Skin of body (tissue), 2 donors: ENCODE measurements around the gene ABCA13. TPM values are rescaled to one million over a fixed set of nuclear protein-coding genes. Genes with fewer than 3 reads are reported as not detected.

ENCODE experiments used
- DNase-seq: peaks from one replicate; lab custom pipeline; 2025; lab: John Stamatoyannopoulos, UW
- total RNA-seq: library from RNA; depleted of rRNA; stranded (reverse); fragments of >200 nt; gene quantifications from one replicate; pipeline ENCODE4 v1.2.3, GENCODE V29; 2014

The ABCA13 gene
- total RNA-seq, 1 donor from 2014 or later = 5.6 TPM

GRCh38 chr7:48225101-48225500, 53.8 kb downstream of the ABCA13 start:
- DNase-seq = no peak

- no peak for DNase-seq
Measured at GRCh38 chr7:48237354-48237753, 66.1 kb downstream of the ABCA13 start.

- DNase-seq = no peak
Measured at GRCh38 chr7:48242846-48243245, 71.6 kb downstream of the ABCA13 start.

GRCh38 chr7:48244864-48245271, 73.6 kb downstream of the ABCA13 start:
- DNase-seq = no peak

GRCh38 chr7:48245751-48246472, 74.7 kb downstream of the ABCA13 start:
- no peak for DNase-seq

- DNase-seq = no peak
Measured at GRCh38 chr7:48249166-48249565, 77.9 kb downstream of the ABCA13 start.

- no peak for DNase-seq
Measured at GRCh38 chr7:48250441-48250951, 79.2 kb downstream of the ABCA13 start.

- no peak for DNase-seq
Measured at GRCh38 chr7:48251766-48252165, 80.5 kb downstream of the ABCA13 start.

GRCh38 chr7:48252995-48253394, 81.7 kb downstream of the ABCA13 start:
- DNase-seq = no peak

GRCh38 chr7:48255046-48255445, 83.8 kb downstream of the ABCA13 start:
- DNase-seq = no peak

GRCh38 chr7:48259463-48260280, 88.4 kb downstream of the ABCA13 start:
- no peak for DNase-seq

GRCh38 chr7:48261696-48262095, 90.4 kb downstream of the ABCA13 start:
- DNase-seq = no peak

GRCh38 chr7:48262606-48263310, 91.5 kb downstream of the ABCA13 start:
- no peak for DNase-seq

GRCh38 chr7:48263311-48263650, 92.0 kb downstream of the ABCA13 start:
- DNase-seq = no peak

GRCh38 chr7:48269066-48269465, 97.8 kb downstream of the ABCA13 start:
- no peak for DNase-seq

- DNase-seq = no peak
Measured at GRCh38 chr7:48274662-48275061, 103.4 kb downstream of the ABCA13 start.

GRCh38 chr7:48279420-48279819, 108.2 kb downstream of the ABCA13 start:
- no peak for DNase-seq

GRCh38 chr7:48280100-48280499, 108.8 kb downstream of the ABCA13 start:
- DNase-seq = no peak

- DNase-seq = no peak
Measured at GRCh38 chr7:48285373-48285772, 114.1 kb downstream of the ABCA13 start.

- no peak for DNase-seq
Measured at GRCh38 chr7:48286836-48287235, 115.6 kb downstream of the ABCA13 start.

GRCh38 chr7:48289656-48290055, 118.4 kb downstream of the ABCA13 start:
- DNase-seq = no peak

GRCh38 chr7:48292949-48293348, 121.7 kb downstream of the ABCA13 start:
- no peak for DNase-seq
